Activated CD4-positive, CD25-positive, alpha-beta regulatory T cell (primary cell): ENCODE measurements around the gene SLC6A19.

ENCODE experiments used
- DNase-seq, 4 experiments: peaks; one replicate each; lab custom pipeline; 2025; lab: John Stamatoyannopoulos, UW

SLC6A19 gene

DNA sequence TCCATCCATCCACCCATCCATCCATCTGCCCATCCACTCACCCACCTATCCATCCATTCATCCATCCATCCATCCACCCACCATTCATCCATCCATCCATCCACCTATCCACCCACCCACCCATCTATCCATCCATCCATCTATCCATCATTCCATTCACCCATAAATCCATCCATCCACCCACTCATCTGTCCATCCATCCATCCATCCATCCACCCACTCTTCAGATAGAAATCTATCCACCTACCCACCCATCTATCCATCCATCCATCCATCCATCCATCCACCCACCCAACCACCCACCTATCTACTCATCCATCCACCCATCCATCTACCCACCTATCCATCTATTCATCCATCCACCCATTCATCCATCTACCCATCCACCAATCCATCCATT lies 35.0 kb upstream of the SLC6A19 start:
- DNase-seq: no peak

DNA sequence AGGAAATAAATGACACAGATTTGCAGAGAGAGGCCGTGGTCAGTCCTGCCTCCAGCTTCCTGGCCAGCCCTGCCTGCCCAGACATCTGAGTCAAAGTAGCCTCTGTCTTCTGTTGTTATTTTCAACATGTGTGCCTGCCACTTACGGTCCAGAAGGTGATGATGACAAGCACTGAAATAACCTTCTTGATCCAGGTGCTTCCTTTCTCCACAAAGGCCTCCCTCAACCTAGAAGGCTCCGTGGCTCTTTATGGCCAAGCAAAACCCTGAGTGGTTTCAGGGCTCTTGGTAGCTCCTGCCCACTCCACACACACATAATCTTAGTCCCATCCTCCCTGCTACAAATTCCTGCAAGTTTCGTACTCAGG lies 34.1 kb upstream of the SLC6A19 start:
- no peak for DNase-seq

- peak; percentile 30 to 46 (median 36) for DNase-seq
Measured at GRCh38 chr5:1167728-1168709, 33.4 kb upstream of the SLC6A19 start.

- no peak for DNase-seq
Measured at GRCh38 chr5:1168796-1169195, 32.6 kb upstream of the SLC6A19 start.

- DNase-seq: no peak
Measured at GRCh38 chr5:1169211-1170115, 31.9 kb upstream of the SLC6A19 start.

- no peak for DNase-seq
Measured at GRCh38 chr5:1171340-1171941, 30.0 kb upstream of the SLC6A19 start.

GRCh38 chr5:1172007-1172581 lies 29.3 kb upstream of the SLC6A19 start:
- DNase-seq: no peak

GRCh38 chr5:1172670-1173404 lies 28.6 kb upstream of the SLC6A19 start:
- DNase-seq: no peak

- no peak for DNase-seq
Measured at GRCh38 chr5:1173485-1174070, 27.8 kb upstream of the SLC6A19 start.

DNA sequence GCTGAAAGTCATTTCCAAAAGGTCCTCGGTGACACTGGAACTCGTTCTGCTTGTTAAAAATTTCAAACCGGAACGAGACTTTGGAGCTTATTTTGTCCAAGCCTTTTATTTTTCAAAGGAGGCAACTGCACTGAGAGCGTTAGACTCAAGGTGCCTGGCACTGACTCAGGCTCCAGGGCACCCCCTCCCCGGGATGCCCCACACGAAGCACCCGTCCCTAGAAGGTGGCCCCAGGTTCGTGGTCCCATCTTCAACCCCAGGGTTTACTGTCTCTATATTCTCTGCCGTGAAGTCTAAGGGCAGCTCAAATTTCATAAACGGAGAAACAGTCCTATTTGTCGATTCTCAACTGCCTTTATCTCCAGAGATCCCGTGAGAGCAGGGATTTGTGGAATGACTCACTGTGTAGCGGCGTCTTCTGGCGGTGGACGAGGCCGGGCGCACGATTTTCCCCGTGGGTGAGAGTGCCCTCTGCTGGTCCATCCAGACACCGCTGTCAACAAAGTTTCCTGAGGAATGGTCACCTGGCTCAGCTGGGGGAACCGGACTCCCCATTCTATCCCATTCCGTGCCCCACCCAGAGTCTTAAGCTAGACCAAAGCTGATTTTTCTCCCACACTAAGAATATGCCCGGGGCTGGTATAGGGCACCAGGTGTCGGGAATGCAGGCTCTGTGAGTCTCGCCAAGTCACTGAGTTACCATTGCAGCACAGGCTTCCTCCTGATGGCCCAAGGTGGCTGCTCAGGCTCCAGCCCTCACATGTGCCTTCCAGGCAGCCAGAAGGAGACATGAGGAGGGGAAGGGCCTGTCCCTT lies 27.1 kb upstream of the SLC6A19 start:
- peak in 2 of 4 experiments; percentile 10 to 16 for DNase-seq

DNA sequence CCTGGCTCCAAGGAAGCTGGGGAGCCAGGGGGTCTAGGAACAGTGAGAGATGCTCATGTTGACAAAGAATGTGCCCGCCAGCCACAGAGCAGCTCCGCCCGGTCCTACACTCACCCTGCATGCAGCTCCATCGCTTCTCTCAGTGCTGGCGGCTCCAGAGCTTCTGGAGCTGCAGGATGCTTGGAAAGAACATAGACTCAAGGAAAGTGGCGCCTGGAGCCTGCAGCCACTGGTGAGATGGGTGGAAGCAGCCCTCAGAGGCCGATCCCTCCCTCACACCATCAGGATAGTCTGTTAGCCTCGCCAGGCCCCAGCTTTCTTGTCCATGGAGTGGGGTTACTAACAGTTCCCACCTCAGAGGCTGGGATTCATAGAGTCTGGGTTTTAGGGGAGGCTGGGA lies 26.4 kb upstream of the SLC6A19 start:
- DNase-seq: no peak

GRCh38 chr5:1175801-1176472 lies 25.5 kb upstream of the SLC6A19 start:
- DNase-seq: no peak

DNA sequence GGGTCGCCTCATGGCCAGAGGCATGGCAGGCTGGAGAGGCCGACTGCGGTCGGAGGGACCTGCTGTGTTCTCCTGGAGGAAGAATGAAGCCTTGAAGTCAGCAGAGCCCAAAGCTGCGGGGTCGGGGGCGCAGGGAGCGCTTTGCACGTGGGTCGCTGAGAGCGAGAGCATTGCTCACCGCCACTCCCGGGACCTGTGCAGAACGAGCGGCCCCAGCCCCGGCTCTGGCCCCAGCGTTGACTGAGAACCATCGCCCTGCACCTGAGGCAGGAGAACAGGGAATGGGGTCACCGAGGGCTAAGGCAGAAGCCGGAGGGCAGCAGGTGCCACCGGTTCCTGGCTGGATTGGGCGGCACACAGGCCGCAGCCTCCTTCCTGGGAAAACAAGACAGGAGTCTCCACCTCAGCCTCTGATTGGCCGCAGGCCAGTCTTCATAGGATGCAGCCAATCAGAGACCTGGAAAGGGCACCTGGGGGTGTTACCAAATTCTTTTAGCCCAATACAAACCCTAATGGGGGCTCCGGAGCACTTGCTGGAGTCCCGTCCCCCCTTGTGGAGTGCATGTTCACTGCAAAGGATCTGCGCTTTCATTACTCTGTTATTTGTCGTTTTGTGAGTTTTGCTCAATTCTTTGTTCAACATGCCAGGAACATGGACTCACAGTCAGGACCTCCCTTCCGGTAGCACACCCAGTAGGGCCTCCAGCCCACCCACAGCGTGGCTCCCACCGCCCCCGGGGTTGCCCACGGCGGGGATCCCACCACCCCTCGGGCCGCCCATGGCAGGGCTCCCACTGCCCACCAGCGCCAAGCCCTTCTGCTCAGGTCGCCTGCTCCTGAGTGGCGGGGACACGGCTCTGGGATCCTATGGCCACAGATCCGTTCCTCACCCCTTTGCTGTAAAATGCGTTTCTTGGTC lies 24.7 kb upstream of the SLC6A19 start:
- DNase-seq: no peak

- DNase-seq: no peak
Measured at GRCh38 chr5:1177826-1178528, 23.4 kb upstream of the SLC6A19 start.

DNA sequence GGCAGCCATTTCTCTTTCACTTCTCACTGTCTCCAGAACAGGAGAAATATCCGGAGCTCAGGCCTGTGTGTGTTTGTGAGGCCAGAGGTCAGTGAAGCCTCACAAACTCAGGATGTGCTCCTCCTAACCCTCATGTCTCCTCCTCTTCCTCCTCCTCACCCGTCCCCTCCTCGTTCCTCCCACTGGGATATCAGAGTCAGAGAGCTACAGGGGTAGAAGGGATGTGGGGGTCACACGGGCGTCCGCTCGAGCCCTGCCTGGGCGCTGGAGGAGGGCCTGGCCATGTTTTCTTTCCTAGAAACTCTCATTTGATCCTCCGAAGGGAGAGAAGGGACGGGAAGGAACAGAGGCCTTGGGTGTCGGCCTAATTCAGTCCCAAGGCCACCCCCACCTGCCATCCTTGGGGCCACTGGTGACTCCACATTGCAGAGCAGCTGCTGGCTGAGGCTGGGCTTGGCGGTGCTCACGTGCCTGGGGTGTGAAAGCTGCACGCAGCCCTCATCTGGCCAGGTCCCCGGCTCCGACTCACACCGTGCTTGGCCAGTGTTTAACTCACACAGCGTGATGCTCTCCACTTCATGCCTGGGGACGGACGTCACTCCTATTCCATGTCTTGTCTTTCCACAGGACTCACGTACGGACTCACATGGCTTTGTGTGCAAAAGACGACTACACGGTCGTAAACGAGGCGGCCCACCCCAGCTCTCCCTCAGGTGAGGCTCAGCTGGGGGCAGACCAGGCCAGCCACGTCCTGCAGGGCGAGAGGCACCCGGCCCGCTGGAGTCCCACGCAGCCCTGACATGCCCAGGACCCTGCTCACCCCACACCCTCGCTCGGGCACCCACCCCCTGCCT lies 22.6 kb upstream of the SLC6A19 start:
- no peak for DNase-seq

GRCh38 chr5:1179383-1179715 lies 22.0 kb upstream of the SLC6A19 start:
- no peak for DNase-seq

DNA sequence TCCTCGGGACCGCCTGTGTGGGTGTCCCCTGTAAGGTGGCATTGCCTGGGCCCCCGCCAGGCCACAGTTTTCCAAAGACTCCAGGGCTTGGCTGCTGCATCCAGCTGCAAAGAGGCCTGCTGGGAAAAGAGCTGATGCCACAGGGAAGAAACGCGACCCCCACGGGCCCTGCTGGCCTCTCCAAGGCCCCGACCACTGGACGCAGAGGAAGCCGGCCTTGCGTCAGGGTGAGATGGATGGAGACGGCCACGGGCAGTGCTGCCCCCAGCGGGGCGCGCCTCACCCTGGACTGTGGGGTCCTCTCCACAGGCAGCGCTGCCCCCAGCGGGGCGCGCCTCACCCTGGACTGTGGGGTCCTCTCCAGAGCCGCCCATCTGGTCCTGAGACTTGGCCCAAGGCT lies 21.3 kb upstream of the SLC6A19 start:
- no peak for DNase-seq
